SK-N-SH (cell line): Measurements from ENCODE around the gene CTNNA3.

Source experiments
- CHD2 ChIP-seq: fragments of 150-350 bp; IDR thresholded peaks from 2 replicates; pipeline ENCODE4 v1.6.1; 2018; ENCODE audit warnings: low read length; ENCODE audit not compliant: partially characterized antibody
- FOXJ3 ChIP-seq: sonication (generic); formaldehyde crosslinking; IDR thresholded peaks from 2 replicates; pipeline ENCODE4 v1.5.1; 2020; ENCODE audit warnings: mild to moderate bottlenecking, missing genetic modification reagents
- FOXM1 ChIP-seq: IDR thresholded peaks from 2 replicates; pipeline ENCODE4 v1.4.0; 2012; ENCODE audit warnings: low read depth, mild to moderate bottlenecking
- POLR2AphosphoS5 ChIP-seq: IDR thresholded peaks from 2 replicates; pipeline ENCODE4 v1.6.1; 2012; ENCODE audit warnings: low read depth, low read length
- SIN3A ChIP-seq: IDR thresholded peaks from 2 replicates; pipeline ENCODE4 v1.6.1; 2012; ENCODE audit warnings: low read depth, mild to moderate bottlenecking, low read length, moderate library complexity, borderline replicate concordance
- SMC3 ChIP-seq: IDR thresholded peaks from 2 replicates; pipeline ENCODE4 v1.6.1; 2012; ENCODE audit warnings: low read depth, low read length, improper control_type of control experiment
- TCF12 ChIP-seq: IDR thresholded peaks from 2 replicates; pipeline ENCODE4 v1.4.0; 2012
- YY1 ChIP-seq: IDR thresholded peaks from 2 replicates; pipeline ENCODE4 v1.4.0; 2012; ENCODE audit warnings: low read depth, mild to moderate bottlenecking
- TF ChIP-seq, protein P1 (sequence below): fragments of 200-600 bp; sonication (generic); IDR thresholded peaks from 2 replicates; pipeline ENCODE4 v1.6.1; 2017; ENCODE audit warnings: antibody characterized with exemption, mild to moderate bottlenecking, moderate library complexity
- TF ChIP-seq, protein P2 (sequence below): IDR thresholded peaks from 2 replicates; pipeline ENCODE4 v1.4.0; 2012; ENCODE audit warnings: low read depth
- TF ChIP-seq, protein P3 (sequence below): IDR thresholded peaks from 2 replicates; pipeline ENCODE4 v1.6.1; 2012; ENCODE audit warnings: mild to moderate bottlenecking, low read depth, low read length, moderate library complexity

DNA sequence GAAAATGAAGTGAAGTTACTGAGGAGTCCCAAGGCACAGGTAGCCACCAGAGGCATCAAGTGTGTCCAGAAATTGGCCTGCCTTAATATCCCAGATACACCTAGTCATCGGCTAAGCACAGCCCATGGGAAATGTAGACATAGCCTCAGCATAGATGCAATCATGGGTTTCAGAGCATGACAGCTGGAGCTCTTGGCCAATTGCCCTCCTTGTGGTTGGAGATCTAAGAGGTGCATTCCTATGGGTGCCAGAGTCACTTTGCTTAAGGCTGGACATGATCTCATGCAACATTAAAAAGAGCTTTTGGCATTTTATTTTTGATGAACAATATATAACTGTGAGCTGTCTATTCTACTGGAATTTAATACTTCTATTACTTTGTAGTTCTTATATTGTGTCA, 1528.2 kb downstream of the CTNNA3 start:
- TF ChIP-seq, protein P1, sequence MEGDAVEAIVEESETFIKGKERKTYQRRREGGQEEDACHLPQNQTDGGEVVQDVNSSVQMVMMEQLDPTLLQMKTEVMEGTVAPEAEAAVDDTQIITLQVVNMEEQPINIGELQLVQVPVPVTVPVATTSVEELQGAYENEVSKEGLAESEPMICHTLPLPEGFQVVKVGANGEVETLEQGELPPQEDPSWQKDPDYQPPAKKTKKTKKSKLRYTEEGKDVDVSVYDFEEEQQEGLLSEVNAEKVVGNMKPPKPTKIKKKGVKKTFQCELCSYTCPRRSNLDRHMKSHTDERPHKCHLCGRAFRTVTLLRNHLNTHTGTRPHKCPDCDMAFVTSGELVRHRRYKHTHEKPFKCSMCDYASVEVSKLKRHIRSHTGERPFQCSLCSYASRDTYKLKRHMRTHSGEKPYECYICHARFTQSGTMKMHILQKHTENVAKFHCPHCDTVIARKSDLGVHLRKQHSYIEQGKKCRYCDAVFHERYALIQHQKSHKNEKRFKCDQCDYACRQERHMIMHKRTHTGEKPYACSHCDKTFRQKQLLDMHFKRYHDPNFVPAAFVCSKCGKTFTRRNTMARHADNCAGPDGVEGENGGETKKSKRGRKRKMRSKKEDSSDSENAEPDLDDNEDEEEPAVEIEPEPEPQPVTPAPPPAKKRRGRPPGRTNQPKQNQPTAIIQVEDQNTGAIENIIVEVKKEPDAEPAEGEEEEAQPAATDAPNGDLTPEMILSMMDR = no peak
- TF ChIP-seq TCF12 = no peak
- TF ChIP-seq, protein P2, sequence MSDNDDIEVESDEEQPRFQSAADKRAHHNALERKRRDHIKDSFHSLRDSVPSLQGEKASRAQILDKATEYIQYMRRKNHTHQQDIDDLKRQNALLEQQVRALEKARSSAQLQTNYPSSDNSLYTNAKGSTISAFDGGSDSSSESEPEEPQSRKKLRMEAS = no peak
- TF ChIP-seq POLR2AphosphoS5 = no peak
- no peak for TF ChIP-seq FOXM1
- no peak for TF ChIP-seq CHD2
- TF ChIP-seq YY1 = no peak
- TF ChIP-seq SMC3 = no peak
- TF ChIP-seq SIN3A = no peak
- TF ChIP-seq FOXJ3 = no peak
- TF ChIP-seq, protein P3, sequence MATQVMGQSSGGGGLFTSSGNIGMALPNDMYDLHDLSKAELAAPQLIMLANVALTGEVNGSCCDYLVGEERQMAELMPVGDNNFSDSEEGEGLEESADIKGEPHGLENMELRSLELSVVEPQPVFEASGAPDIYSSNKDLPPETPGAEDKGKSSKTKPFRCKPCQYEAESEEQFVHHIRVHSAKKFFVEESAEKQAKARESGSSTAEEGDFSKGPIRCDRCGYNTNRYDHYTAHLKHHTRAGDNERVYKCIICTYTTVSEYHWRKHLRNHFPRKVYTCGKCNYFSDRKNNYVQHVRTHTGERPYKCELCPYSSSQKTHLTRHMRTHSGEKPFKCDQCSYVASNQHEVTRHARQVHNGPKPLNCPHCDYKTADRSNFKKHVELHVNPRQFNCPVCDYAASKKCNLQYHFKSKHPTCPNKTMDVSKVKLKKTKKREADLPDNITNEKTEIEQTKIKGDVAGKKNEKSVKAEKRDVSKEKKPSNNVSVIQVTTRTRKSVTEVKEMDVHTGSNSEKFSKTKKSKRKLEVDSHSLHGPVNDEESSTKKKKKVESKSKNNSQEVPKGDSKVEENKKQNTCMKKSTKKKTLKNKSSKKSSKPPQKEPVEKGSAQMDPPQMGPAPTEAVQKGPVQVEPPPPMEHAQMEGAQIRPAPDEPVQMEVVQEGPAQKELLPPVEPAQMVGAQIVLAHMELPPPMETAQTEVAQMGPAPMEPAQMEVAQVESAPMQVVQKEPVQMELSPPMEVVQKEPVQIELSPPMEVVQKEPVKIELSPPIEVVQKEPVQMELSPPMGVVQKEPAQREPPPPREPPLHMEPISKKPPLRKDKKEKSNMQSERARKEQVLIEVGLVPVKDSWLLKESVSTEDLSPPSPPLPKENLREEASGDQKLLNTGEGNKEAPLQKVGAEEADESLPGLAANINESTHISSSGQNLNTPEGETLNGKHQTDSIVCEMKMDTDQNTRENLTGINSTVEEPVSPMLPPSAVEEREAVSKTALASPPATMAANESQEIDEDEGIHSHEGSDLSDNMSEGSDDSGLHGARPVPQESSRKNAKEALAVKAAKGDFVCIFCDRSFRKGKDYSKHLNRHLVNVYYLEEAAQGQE = no peak
